Body of pancreas (tissue), 4 donors: ENCODE measurements around the gene ERC1. TPM values are rescaled to one million over a fixed set of nuclear protein-coding genes. Genes with fewer than 3 reads are reported as not detected.

Experiments used
- ATAC-seq: fragments of 150-250 bp; one replicate; pipeline ENCODE4 v1.9.1; 2016
- DNase-seq, 4 donors: peaks; one replicate each; pipeline ENCODE4 v3.0.0-alpha.2; 2019
- H3K27ac ChIP-seq, 4 donors: fragments of 200-600 bp; sonication (generic); 1 replicate in 3 of 4; 2 replicates in 1 of 4; pipeline versions ENCODE4 v1.5.1 to v1.6.1; 2016 to 2019; ENCODE audit warnings: mild to moderate bottlenecking in 1 of 4, mixed read lengths in 1 of 4, moderate library complexity in 1 of 4
- H3K27me3 ChIP-seq, 2 donors: fragments of 200-600 bp; sonication (generic); one replicate each; pipeline ENCODE4 v1.6.0; 2016; ENCODE audit warnings: mild to moderate bottlenecking in 1 of 2
- H3K36me3 ChIP-seq, 2 donors: fragments of 200-600 bp; sonication (generic); replicated peaks in 1 of 2; 2 replicates each; pipeline ENCODE4 v1.5.1; 2016; ENCODE audit warnings: low read depth in 2 of 2; ENCODE audit not compliant: insufficient read depth in 1 of 2
- H3K4me1 ChIP-seq: fragments of 200-600 bp; sonication (generic); one replicate; pipeline ENCODE4 v1.6.0; 2016
- H3K4me3 ChIP-seq, 2 donors: fragments of 200-600 bp; sonication (generic); 1 replicate in 1 of 2; 2 replicates in 1 of 2; pipeline ENCODE4 v1.5.1; 2016 to 2019
- H3K9me3 ChIP-seq, 3 donors: fragments of 200-600 bp; sonication (generic); 1 replicate in 2 of 3; 2 replicates in 1 of 3; pipeline ENCODE4 v1.5.1; 2016
- POLR2A ChIP-seq, 3 donors: fragments of 450-650 bp; IDR thresholded peaks; one replicate each; pipeline ENCODE4 v1.6.1; 2016; ENCODE audit warnings: antibody characterized with exemption in 3 of 3, mild to moderate bottlenecking in 2 of 3
- WGBS, 2 donors: methylation state at CpG; one replicate each; pipeline ENCODE4 v1.1.5; 2017; 5-methylcytosine and 5-hydroxymethylcytosine counted together
- intact Hi-C: fragments of 100-400 bp; cut with DNase I; formaldehyde crosslinking; loops from one replicate; pipeline ENCODE4 v1.15.1; 2023
- total RNA-seq, 2 donors: library from RNA; depleted of rRNA; stranded (reverse); fragments of >200 nt; gene quantifications; one replicate each; pipeline ENCODE4 v1.1.0, GENCODE V29; 2016
- TF ChIP-seq, protein P1 (sequence below), 7 experiments: fragments of 450-650 bp in 4 of 7; fragments of 200-600 bp in 3 of 7; sonication (generic) in 3 of 7; IDR thresholded peaks; one replicate each; pipeline ENCODE4 v1.5.1; 2016 to 2019; ENCODE audit warnings: antibody characterized with exemption in 7 of 7

ERC1 gene
- total RNA-seq, 2 donors from 2014 or later = 20.8 to 29.0 TPM

DNA sequence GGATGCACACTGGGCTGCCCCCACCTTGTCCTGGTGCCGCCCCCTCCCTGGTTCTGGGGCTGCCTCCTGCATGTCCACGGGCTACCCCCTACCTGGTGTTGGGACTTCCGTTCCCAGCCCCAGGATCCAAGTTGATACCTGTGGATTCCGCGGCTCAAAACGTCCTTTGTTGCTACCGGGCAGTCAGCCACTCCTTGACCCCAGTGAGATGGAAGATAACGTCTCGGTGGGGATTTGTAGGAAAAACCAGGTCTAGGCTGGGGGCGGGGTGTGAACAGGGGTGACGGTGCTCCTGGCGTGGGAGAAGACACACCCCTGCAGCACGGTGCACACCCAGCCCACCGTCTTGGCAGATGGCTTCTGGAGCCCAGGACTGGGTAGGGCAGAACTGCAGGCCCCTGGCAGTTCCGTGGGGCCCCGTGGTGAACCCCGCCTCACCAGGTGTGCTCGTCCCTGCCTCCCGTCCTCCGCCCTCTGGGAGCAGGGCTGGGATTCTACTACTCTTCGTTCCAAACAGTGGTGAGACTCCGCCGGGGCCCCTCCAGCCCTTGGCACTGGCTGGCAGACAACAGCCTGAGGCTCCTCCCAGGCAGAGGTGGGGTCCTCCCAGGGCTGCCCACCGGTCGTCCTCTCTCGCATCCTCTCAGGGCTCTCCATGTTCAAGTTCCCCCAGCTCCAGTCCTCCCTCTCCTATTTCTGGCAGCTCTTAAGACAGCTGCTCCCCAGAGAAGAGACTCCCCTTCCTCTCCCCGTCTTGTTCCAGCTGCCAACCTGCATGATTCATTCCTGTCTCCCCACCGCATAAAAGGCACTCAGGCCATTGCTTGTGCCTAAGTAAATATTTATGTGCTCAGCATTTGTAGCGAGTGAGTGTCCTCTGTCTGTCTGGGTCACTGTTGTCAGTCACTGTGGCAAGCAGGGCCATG lies 527.8 kb downstream of the ERC1 start:
- 26 to 40% methylated on average over 17 to 29 of the region's 29 CpGs for WGBS, 2 donors
- no peak overlapping the region for H3K4me3 ChIP-seq
- no peak for DNase-seq
- no peaks in the 10 kb centered on the region for H3K27me3 ChIP-seq
- intact Hi-C loops = no loop called here
- H3K36me3 ChIP-seq = no peaks in the 10 kb centered on the region
- ATAC-seq = no peak
- H3K9me3 ChIP-seq = no peaks in the 10 kb centered on the region
- H3K4me1 ChIP-seq = peaks cover 8% of the 10 kb centered on the region
- H3K27ac ChIP-seq = no peak overlapping the region
- TF ChIP-seq POLR2A (IDR thresholded peaks at IDR 0.05) = no peak
- TF ChIP-seq, protein P1, sequence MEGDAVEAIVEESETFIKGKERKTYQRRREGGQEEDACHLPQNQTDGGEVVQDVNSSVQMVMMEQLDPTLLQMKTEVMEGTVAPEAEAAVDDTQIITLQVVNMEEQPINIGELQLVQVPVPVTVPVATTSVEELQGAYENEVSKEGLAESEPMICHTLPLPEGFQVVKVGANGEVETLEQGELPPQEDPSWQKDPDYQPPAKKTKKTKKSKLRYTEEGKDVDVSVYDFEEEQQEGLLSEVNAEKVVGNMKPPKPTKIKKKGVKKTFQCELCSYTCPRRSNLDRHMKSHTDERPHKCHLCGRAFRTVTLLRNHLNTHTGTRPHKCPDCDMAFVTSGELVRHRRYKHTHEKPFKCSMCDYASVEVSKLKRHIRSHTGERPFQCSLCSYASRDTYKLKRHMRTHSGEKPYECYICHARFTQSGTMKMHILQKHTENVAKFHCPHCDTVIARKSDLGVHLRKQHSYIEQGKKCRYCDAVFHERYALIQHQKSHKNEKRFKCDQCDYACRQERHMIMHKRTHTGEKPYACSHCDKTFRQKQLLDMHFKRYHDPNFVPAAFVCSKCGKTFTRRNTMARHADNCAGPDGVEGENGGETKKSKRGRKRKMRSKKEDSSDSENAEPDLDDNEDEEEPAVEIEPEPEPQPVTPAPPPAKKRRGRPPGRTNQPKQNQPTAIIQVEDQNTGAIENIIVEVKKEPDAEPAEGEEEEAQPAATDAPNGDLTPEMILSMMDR (IDR thresholded peaks at IDR 0.05) = no peak

DNA sequence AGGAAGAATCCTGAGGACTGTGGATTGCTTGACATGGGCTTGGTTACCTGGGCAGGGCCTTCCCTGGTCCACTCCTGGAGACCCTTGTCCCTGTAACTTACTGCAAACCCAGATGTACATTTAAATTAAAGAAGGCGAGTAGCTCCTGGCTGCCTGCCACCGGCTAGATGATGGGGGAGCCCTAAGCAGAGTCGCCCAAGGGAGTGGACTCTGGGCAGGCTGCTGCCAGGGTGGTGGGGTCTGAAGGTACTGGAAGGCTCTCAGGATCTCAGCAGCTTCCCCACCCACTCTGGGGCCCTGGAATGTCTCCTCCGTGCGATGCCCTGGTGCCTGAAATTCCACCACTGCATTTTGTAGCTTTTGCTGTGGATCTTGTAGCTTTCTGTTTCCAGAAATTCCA lies 528.6 kb downstream of the ERC1 start:
- 75 to 78% methylated on average over 5 of the region's 5 CpGs for WGBS, 2 donors
- Histone ChIP-seq H3K9me3 (no peaks in the 10 kb centered on the region), H3K4me1 (peaks cover 8% of the 10 kb centered on the region), H3K4me3 (no peak overlapping the region), H3K27me3 (no peaks in the 10 kb centered on the region), H3K36me3 (no peaks in the 10 kb centered on the region), H3K27ac (no peak overlapping the region)
- intact Hi-C loops = no loop called here
- no peak for DNase-seq
- TF ChIP-seq, protein P1 (IDR thresholded peaks at IDR 0.05) = no peak
- no peak for TF ChIP-seq POLR2A (IDR thresholded peaks at IDR 0.05)
- no peak for ATAC-seq

DNA sequence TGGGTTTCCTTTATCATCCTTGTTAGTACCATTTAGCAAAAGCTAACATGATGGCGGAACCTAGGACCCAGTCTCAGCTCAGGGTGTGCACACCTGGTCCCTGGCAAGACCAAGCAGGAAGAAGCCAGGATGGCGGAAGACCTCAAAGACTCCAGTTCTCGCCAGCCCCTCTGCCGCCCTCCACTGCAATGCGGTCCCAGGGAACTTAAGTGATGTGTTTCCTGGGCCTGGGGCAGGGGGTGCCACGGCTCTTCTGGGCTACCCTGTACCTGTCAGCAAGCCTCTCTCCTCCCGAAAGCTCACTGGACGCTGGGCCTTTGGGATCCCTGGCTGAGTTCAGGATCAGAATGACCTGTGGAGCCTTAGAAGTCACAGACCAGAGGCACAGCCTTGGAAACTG lies 532.0 kb downstream of the ERC1 start:
- H3K9me3 ChIP-seq = no peaks in the 10 kb centered on the region
- WGBS, 2 donors = 80 to 100% methylated on average over 2 to 8 of the region's 8 CpGs
- no peaks in the 10 kb centered on the region for H3K36me3 ChIP-seq
- H3K27ac ChIP-seq = no peak overlapping the region
- ATAC-seq (no peak), DNase-seq (no peak)
- intact Hi-C loops = no loop called here
- H3K4me3 ChIP-seq = no peak overlapping the region
- H3K4me1 ChIP-seq = peaks cover 8% of the 10 kb centered on the region
- no peaks in the 10 kb centered on the region for H3K27me3 ChIP-seq
- TF ChIP-seq, protein P1 (IDR thresholded peaks at IDR 0.05) = no peak
- no peak for TF ChIP-seq POLR2A (IDR thresholded peaks at IDR 0.05)

DNA sequence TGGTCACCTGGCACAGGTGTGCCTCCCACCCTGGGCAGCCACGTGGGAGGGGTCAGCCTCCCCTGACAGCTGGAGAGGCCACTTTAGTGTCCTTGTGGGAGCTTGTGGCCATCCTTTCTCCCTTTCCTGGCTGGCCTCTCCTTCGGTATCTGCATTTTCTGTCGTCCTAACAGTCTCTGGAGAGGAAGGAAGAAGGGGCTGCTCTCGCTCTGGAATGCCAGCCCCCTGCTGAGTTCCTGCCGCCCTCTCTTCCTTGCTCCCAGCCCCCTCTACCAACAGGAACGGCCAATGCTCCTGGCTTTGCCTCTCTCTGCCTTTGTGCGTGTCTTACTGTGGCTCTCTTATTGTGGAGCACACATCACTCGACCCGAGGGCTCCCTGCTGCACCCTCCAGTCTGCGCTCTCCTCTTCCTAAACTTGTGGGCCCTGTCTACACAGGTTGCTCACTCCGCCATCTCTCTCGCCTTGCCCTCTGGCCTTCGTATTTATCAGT lies 532.6 kb downstream of the ERC1 start:
- WGBS, 2 donors = 51 to 59% methylated on average over 13 of the region's 13 CpGs
- H3K27me3 ChIP-seq = no peaks in the 10 kb centered on the region
- DNase-seq (no peak), ATAC-seq (no peak)
- H3K9me3 ChIP-seq = no peaks in the 10 kb centered on the region
- H3K4me3 ChIP-seq = no peak overlapping the region
- H3K36me3 ChIP-seq = no peaks in the 10 kb centered on the region
- H3K4me1 ChIP-seq = peaks cover 8% of the 10 kb centered on the region
- no peak overlapping the region for H3K27ac ChIP-seq
- intact Hi-C loops = no loop called here
- no peak for TF ChIP-seq POLR2A (IDR thresholded peaks at IDR 0.05)
- TF ChIP-seq, protein P1 (IDR thresholded peaks at IDR 0.05) = no peak
